HG02884 (cell line): ENCODE data around the gene ALG9.

Experiments used
- ATAC-seq: cut with Tn5 transposase; IDR thresholded peaks from one replicate; pipeline ENCODE4 v1.9.1; 2021; ENCODE audit warnings: mild to moderate bottlenecking, moderate library complexity; ENCODE audit not compliant: unreplicated experiment

Gene ALG9

DNA sequence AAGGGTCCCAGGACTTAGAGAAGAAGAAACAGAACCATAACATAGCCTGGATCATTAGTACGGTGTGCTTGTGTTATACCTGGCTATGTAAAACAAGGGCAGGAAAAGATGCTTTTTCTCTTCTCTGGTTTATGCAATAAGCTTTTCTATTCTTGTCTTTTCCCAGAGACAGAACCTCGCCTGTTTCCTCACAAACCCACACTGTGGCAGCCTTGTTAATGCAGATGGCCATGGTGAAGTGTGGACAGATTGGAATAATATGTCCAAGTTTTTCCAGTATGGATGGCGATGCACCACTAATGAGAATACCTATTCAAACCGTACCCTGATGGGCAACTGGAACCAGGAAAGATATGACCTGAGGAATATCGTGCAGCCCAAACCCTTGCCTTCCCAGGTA lies 10.8 kb upstream of the ALG9 start:
- no peak for ATAC-seq

DNA sequence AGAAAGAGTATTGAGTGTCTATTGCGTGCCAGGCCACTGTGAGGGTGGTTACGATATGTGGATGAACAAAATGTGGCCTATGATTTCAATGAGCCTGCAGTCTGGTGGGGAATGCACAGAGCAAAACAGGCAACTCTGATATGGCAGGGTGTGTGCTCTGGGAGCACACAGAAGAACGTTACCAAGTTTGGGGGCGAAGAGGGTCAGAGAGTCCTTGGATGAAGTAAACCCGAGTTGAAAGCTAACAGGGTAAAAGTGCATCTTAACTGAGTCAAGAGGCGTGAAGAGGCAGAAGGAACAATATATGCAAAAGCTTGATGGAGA lies 8.2 kb upstream of the ALG9 start:
- ATAC-seq = peak; percentile 4

DNA sequence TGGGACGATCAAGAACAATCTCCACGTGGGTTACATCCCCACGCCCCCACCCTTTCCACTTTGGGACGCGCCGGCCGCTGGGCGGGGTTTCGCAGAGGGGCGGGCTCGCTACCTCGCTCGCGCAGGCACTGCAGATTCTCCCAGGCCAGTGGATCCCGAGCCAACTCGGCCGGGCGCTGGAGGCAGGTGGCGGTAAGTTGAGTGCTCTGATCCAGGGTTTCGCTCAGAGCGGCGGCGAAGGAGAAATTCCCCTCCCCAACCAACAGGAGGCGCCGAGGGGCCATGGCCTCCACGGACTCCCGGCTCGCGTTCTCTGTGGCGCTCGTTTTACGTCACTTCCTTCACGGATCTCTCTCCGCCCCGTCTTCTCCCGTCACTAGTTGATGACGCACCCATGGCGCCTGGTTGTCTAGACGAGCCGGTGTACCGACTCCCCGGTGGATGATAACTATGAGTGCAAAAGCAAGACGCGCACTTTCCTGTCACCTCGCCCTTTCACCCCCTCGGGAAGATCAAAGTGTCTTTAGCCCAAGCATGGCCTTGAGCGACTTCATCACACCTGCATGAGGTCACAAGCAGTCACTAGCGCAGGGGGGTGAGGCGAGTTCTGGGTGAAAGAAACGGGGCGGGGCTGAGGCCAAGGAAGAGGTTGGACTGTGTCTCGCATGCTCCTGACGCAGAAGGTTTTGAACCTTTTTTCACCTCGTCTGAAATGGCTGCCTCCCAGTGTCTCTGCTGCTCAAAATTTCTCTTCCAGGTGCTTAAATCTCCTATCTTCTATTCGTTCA lies 7.7 kb upstream of the ALG9 start, which contains the start of the genes CFAP68 and FDXACB1:
CFAP68 (plus strand) TSS at position 693 of the 788 bp plus-strand sequence; CDS start at position 713, 20 bp downstream.
FDXACB1 (minus strand) TSS at position 317 of the 788 bp plus-strand sequence; CDS start at position 284, 33 bp downstream.
- peak; percentile 84 for ATAC-seq

DNA sequence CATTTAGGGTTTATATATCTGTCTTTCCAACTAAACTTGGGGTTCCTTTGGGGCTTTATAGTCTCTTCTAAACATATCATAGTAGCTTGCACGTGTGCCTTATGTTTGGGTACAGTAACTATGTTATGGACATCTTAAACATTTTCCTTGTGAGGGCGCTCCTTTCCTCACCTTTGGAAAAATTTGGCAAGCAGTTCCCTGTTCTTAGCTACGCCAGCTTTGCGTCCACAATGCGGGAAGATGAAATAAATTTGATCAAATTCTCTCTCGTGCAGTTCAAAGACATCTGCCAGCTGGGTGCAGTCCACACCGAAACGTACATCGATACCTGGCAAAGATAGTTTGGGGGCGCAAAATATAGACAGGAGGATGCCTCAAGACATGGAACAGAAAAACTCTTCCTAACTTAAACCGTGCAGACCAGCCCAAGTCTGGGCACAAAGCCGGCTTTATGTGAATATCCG lies 7.0 kb upstream of the ALG9 start:
- peak; percentile 6 for ATAC-seq

DNA sequence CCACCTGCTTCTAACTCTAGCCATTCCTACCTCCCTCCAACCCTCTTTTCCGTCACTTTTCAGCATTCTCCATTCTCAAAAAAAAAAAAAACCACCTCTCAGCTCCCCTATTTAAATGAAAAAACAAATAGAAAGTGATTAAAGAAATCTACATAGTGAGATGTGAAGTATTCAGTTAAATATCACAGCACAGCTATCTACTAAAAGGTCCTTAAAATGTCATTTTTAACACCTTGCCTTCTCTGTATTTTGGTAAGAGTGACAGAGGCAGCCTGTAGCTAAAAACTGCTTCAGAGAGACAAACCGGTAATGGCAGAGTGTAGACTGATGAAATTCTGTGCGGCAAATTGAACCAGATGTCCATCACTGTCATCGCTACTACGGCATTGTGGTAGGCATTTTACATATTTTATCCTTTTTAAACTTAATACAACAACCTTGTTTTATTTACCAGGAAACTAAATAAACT lies 346 bp upstream of the ALG9 start:
- ATAC-seq = no peak

DNA sequence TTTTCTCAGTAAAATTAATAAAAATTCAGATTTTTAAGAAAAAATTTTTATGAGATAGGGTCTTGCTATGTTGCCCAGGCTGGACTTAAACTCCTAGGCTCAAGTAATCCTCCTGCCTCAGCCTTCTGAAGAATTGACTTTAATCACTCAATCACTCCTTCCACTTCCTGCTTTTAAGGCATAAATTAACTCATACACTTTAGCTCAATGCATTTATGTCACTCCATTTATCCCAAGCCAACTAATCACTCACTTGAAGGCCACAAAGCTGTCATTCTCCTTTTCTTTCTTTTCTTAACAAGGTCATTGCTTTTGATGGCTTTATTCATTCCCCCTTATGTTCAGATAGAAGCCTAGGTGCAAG lies 877 bp downstream of the ALG9 start:
- peak; percentile 7 for ATAC-seq

DNA sequence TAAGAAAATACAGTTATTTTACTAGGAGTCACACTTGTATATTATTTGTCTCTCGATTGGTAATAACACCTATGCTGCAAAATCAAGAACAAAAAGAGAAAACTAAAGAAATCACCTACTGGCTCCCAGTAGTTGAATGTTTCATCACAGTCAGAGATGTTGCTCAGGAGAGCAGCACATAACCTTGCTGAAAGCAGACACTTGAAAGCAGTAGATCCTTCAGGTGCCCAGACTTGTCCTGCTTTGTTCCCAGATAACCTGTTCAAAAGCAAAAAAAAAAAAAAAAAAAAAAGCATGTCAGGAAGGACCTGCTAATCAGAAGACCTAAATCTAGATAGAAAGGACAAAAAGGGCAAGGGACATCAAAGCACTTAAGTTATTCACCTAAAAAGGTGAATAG lies 1.3 kb downstream of the ALG9 start:
- ATAC-seq = no peak

DNA sequence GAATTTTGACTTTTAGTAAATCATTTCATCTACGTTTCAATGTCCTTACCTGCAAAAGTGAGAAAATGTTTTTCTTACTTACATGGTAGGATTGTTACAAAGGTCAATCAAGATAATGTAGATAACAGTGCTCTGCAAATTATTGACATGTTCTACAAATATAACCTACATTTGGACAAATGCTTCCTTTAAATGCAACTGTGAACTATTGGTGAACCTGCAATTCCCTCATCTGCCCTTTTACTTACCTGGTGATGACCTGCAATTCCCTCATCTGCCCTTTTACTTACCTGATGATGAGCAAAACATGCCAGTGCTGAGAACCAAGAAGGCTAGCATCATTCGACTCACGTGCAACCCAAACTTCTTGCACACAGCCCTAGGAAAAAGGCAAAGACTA lies 11.1 kb downstream of the ALG9 start:
- no peak for ATAC-seq

DNA sequence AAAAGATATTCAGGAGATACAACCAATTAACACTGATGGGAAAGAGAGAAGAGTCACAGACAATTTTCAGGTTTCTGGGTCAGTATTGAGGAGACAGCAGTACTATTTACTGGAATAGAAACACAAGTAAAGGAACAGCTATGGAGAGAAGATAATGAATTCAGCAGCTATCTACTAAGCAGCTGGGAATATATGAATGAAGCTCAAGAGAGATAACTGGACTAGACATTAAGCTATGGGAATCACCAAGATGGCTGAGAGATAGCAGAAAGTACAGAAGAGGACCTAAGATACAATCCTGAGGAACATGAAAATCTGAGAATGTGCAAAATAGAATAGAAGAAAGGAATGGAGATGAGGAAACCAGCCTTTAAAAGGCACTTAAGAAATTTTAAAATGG lies 15.9 kb downstream of the ALG9 start:
- ATAC-seq = no peak

DNA sequence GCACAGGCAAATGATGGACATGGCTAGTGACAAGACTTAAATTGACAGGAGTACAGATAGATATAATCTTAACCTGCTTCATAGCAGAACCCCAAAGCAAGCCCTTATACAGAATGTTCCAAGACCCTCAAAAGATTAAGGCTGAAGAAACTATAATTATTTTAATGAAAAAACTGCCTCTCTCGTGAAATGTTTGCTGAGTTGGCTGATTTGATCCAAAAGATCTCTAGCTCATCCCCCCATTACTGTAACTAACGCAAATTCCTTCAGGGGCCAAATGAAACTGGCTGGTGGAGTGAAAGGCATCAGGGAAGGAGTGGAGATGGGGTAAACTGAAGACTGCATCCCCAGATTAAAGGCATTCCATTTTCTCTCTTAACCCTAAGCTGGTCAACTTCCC lies 19.3 kb downstream of the ALG9 start:
- no peak for ATAC-seq

DNA sequence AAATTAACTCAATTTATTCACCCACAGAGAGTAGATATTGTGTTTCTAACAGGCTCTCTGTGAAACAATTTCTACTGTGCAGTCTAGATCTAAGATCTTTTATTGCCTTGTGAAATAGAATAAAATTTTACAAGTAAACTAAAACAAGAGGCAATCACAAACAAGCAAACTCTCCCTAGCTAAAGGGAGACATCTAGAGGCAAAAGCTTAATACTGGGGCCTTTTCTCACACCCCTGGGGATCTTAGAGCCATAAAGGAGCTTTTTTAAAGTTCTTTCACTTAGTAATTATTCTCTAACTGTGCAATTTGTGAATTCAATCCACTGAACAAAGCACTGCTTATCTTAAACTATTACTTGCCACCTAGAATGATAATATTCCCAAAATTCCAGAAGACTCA lies 19.7 kb downstream of the ALG9 start:
- no peak for ATAC-seq

DNA sequence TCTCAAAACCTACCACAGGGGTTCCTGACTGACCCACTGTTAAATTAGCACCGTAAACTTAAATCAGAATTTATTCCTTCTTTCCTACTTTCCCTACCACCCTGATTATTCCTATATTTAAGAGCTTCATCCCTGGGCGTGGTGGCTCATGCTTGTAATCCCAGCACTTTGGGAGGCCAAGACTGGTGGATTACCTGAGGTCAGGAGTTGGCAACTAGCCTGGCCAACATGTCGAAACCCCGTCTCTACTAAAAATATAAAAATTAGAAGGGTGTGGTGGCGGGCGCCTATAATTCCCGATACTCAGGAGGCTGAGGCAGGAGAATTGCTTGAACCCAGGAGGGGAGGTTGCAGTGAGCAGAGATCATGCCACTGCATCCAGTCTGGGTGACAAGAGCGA lies 20.3 kb downstream of the ALG9 start:
- ATAC-seq = no peak

DNA sequence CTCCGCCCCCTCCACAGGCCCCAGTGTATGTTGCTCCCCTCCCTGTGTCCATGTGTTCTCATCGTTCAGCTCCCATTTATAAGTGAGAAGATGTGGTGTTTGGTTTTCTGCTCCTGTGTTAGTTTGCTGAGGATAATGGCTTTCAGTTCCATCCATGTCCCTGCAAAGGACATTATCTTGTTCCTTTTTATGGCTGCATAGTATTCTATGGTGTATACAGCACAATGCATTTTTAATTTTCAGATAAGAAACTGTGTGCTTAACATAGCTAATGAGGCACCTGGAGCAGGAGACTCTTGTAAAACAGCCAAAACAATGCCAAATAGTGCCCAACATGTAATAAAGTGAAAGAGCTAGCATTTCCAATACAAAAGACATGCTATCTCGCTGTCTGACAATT lies 21.8 kb downstream of the ALG9 start:
- ATAC-seq = no peak

DNA sequence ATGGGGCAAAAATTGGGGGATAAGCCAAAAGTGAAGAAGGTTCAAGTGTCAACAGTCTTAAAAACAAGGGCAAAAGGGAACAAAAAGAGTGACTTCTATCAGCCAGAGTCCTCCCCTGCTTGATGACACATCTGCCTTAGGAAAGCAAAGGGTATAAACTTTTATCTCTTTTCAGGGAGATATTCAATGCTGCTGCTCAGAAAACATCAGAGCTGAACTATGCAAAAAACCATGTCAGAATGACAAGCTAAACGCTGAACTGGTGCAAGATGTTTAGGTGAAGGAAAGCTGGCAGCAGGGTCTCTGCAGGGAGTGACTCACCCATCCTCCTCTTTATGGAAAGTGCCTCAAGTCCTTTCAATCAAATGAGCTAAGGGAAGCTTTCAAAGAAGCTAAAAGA lies 24.7 kb downstream of the ALG9 start:
- no peak for ATAC-seq

DNA sequence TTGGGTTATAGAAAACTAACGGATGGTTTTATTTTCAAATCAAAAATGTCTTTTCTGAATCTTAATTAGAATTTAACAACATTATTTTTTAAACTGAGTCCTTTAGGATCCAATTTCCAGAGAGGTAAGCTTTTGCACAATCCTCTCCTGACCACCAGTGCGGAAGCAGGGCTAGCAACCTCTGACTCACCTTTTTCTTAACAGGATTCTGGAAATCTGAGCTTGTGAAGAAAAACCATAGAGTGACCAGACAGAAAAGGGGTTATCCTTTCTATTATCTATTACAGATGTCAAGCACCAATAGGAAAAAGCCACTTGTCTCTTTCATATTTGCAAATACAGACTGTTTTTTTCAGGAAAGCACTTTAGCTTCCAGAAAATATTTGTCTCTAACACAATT lies 25.3 kb downstream of the ALG9 start:
- ATAC-seq = no peak

DNA sequence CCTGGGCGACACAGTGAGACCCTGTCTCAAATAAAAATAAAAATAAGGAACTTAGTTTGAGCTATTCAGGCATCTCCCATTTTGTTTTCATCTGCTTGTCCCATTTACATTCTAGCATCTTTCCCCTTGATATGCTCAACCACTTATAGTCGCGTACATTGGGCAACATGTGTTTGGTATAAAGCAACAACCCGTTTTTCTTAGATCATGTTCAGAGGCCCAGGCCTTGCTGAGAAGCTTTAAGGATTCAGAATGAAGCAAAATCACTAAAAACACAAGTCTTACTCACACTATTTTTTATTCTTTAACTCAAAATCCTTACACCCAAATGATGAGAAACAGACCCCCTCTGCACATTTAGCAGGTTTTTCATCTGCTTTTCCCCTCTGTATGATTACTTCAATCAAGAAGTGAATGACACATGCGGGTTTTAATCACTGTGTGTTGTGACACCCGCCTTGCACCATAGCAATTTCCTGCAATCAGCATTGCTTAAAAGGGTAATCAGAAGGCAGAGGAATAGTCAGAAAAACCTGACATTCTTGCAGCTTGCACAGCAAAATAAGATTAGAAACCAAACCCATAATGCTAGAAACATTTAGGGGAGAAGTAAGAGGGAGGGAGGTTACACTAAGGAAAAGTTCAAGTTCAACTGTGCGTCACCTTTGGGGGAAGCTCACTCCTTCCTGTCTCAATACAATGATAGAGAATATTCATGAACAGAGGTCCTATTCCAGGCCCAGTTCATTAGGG lies 25.9 kb downstream of the ALG9 start:
- no peak for ATAC-seq

DNA sequence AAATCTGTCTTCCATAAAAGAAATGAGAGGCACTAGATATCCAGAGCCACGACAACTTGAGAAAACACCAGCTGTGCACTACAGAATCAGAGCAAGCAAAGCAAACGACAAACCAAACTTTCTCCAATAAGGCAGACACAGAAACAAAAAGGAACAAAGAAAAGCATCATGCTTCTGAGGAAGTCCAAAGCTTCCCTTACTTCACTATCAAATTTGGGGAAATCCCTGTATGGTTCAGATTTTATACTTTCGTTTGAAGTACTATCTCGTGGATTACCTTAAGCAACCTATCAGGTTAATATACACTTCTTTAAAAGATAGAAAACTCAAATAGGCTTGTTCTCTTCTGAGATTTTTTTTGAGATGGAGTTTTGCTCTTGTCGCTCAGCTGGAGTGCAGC lies 27.7 kb downstream of the ALG9 start:
- ATAC-seq = no peak

DNA sequence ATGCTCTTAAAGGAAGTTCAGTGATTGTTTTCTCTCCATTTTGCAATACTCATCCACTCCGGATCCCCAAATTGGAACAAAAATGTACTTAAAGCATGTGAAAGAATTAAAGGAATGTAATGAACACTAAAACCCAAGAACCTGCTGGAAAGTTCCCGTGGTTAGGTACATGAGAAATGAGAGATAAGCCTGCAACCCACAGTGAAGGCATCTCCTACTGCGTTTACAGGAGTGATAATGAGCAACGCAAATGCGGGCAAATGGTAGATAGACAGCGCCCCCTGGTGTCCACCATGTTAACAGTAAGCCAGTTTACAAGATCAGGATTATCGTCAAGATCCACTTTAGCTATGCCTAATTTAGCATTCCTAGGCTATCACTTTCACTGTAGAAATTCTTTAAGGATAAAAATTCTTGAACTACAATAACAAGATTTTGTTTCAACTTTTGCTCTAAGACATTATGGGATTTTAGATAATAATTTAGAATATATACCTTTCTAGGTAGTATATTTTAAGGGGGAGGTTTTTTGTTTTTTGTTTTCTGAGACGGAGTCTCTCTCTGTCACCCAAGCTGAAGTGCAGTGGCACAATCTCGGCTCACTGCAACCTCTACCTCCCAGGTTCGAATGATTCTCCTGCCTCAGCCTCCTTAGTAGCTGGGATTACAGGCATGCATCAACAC lies 29.9 kb downstream of the ALG9 start:
- ATAC-seq = peak; percentile 56

DNA sequence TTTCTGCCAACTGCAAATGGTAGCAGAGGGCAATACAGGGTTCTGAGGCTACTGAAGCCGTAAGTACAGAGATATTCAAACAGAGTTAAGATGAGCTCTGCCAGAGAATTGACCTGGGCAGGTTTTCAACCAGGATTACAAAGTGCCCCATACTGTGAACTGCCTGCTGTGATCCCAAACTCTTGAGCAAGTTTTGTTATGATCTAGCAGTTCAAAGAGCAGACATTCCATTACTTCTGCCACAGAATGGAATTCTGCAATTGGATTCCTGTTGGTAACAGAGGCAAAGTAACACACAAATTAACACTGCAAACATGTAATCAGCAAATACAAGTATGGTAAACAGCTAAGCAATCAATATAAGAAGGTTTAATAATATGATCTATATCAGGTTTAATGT lies 31.2 kb downstream of the ALG9 start:
- ATAC-seq = no peak

DNA sequence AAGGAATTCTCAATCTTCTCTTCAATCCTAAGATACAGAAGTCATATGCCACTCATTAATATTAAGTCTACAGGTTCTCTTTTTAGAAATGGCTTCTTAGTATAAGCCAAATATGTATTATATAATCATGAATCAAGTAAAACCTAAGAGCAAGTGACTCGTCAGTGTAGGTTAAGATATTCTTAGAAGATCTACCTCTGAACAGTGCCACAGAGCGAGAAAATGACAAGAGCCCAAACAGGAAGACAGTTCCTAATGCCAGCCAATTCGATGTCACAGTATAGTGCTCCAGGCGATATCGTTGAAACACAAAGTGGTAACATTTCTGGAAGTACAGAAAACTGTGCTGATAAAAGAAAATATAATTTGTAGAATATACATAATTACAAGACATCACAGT lies 33.3 kb downstream of the ALG9 start:
- ATAC-seq = no peak

DNA sequence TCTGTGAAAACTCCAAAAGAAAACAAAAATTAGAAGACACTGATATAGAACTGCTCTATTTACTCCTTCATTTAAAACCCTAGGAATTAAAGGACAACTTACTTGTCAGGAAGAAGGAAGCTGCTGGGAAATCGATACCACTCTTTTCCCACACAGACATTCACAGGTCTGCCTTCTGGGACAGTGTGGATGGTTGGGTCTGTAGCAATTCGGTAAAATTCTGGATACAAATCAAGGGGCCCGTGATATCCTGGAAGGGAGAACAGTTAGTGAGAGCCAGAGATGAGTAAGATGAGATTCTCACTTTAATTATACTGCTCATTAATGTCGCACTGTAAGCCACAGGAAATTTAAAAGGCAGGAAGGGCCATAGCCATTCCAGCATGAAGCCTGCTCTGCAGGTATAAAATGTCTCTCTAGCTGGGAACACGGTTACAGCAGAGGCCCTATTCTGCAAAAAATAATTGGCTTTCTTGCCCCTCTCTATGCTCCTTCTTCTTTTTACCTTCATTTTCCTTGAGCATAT lies 34.0 kb downstream of the ALG9 start:
- ATAC-seq = no peak
